ENCODE data around the gene CHTF18. TPM values are rescaled to one million over a fixed set of nuclear protein-coding genes. Genes with fewer than 3 reads are reported as not detected.

Gene CHTF18
- total and polyA plus RNA-seq, 9 of the 15 experiments (the other 6 are each of a cell fraction or from before 2014, with no cell fraction given) = 2.5 to 123 (median 17.0) TPM

DNA sequence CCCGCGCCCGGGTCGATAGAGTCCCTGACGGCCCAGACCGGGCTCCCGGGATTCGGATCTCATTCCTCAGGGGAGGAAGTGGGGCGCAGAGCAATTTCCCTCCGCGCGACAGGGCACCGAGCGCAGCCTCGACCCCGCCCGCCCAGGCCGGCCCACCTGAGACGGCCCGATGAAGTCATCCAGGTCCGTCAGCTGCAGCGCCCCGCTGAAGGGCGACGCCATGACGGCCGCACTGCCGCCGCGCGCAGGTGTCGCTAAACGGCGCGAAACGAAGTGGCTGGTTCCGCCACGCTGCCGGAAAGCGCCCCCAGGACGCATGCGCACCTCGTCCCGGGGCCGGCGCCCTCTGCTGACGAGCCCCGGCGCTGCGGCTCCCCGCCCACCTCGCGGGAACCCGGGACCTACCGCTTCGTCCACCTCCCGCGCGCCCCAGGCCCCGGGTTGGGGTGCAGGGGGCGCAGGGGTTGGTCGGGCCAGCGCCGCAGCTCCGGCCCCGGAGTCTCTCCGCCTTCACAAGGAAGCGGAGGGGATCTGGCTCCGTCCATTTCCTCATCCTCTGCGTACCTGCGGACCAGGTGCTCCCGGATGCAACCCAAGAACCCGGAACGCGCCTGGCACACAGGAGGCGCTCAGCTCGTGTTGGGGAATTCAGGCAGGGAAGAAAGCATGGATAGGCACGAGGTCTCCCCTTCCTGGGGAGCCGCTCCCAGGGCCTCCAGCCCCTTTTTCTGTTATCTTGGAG, 47.5 kb upstream of the CHTF18 start, which contains the start of gene CIAO3 (continued):
- TF ChIP-seq, protein P1, sequence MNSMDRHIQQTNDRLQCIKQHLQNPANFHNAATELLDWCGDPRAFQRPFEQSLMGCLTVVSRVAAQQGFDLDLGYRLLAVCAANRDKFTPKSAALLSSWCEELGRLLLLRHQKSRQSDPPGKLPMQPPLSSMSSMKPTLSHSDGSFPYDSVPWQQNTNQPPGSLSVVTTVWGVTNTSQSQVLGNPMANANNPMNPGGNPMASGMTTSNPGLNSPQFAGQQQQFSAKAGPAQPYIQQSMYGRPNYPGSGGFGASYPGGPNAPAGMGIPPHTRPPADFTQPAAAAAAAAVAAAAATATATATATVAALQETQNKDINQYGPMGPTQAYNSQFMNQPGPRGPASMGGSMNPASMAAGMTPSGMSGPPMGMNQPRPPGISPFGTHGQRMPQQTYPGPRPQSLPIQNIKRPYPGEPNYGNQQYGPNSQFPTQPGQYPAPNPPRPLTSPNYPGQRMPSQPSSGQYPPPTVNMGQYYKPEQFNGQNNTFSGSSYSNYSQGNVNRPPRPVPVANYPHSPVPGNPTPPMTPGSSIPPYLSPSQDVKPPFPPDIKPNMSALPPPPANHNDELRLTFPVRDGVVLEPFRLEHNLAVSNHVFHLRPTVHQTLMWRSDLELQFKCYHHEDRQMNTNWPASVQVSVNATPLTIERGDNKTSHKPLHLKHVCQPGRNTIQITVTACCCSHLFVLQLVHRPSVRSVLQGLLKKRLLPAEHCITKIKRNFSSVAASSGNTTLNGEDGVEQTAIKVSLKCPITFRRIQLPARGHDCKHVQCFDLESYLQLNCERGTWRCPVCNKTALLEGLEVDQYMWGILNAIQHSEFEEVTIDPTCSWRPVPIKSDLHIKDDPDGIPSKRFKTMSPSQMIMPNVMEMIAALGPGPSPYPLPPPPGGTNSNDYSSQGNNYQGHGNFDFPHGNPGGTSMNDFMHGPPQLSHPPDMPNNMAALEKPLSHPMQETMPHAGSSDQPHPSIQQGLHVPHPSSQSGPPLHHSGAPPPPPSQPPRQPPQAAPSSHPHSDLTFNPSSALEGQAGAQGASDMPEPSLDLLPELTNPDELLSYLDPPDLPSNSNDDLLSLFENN (IDR thresholded peaks at IDR 0.05; ENCODE audit: low read depth in 2 of 2, low read length in 2 of 2) = 0 out of 4 replicates have a peak, but pooled peaks of 1 of the 2 experiments have one; percentile 2
- TF ChIP-seq NR3C1 (CRISPR knock-in tag; IDR thresholded peaks at IDR 0.05) (no peak), ZNF785 (CRISPR knock-in tag; IDR thresholded peaks at IDR 0.05) (no peak), NFE2L1 (tag; IDR thresholded peaks at IDR 0.05; ENCODE audit: borderline replicate concordance, low read depth) (no peak), IRF2 (CRISPR knock-in tag; IDR thresholded peaks at IDR 0.05) (no peak), ZNF143 (CRISPR knock-in tag; IDR thresholded peaks at IDR 0.05) (peak; percentile 56), FOXK2 (conservative IDR thresholded peaks at IDR 0.05 in 1 of 2, IDR thresholded peaks at IDR 0.05 in 1 of 2; ENCODE audit: low read depth in 2 of 2) (no peak), ZNF695 (CRISPR knock-in tag; IDR thresholded peaks at IDR 0.05) (no peak), HDGF (IDR thresholded peaks at IDR 0.05) (no peak), U2AF2 (optimal IDR thresholded peaks at IDR 0.05; ENCODE audit: low read depth, low read length) (no peak), SIN3B (IDR thresholded peaks at IDR 0.05; ENCODE audit: low read depth) (peak; percentile 90)
- TF ChIP-seq, protein P2, sequence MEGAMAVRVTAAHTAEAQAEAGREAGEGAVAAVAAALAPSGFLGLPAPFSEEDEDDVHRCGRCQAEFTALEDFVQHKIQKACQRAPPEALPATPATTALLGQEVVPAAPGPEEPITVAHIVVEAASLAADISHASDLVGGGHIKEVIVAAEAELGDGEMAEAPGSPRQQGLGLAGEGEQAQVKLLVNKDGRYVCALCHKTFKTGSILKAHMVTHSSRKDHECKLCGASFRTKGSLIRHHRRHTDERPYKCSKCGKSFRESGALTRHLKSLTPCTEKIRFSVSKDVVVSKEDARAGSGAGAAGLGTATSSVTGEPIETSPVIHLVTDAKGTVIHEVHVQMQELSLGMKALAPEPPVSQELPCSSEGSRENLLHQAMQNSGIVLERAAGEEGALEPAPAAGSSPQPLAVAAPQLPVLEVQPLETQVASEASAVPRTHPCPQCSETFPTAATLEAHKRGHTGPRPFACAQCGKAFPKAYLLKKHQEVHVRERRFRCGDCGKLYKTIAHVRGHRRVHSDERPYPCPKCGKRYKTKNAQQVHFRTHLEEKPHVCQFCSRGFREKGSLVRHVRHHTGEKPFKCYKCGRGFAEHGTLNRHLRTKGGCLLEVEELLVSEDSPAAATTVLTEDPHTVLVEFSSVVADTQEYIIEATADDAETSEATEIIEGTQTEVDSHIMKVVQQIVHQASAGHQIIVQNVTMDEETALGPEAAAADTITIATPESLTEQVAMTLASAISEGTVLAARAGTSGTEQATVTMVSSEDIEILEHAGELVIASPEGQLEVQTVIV (CRISPR knock-in tag; IDR thresholded peaks at IDR 0.05; ENCODE audit: borderline replicate concordance) = peak; percentile 100
- TF ChIP-seq, protein P3, sequence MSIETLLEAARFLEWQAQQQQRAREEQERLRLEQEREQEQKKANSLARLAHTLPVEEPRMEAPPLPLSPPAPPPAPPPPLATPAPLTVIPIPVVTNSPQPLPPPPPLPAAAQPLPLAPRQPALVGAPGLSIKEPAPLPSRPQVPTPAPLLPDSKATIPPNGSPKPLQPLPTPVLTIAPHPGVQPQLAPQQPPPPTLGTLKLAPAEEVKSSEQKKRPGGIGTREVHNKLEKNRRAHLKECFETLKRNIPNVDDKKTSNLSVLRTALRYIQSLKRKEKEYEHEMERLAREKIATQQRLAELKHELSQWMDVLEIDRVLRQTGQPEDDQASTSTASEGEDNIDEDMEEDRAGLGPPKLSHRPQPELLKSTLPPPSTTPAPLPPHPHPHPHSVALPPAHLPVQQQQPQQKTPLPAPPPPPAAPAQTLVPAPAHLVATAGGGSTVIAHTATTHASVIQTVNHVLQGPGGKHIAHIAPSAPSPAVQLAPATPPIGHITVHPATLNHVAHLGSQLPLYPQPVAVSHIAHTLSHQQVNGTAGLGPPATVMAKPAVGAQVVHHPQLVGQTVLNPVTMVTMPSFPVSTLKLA (conservative IDR thresholded peaks at IDR 0.05) = peak; percentile 63 to 84
- TF ChIP-seq, protein P4, sequence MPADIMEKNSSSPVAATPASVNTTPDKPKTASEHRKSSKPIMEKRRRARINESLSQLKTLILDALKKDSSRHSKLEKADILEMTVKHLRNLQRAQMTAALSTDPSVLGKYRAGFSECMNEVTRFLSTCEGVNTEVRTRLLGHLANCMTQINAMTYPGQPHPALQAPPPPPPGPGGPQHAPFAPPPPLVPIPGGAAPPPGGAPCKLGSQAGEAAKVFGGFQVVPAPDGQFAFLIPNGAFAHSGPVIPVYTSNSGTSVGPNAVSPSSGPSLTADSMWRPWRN (IDR thresholded peaks at IDR 0.05; ENCODE audit: low read depth) = no peak
- TF ChIP-seq, protein P5, sequence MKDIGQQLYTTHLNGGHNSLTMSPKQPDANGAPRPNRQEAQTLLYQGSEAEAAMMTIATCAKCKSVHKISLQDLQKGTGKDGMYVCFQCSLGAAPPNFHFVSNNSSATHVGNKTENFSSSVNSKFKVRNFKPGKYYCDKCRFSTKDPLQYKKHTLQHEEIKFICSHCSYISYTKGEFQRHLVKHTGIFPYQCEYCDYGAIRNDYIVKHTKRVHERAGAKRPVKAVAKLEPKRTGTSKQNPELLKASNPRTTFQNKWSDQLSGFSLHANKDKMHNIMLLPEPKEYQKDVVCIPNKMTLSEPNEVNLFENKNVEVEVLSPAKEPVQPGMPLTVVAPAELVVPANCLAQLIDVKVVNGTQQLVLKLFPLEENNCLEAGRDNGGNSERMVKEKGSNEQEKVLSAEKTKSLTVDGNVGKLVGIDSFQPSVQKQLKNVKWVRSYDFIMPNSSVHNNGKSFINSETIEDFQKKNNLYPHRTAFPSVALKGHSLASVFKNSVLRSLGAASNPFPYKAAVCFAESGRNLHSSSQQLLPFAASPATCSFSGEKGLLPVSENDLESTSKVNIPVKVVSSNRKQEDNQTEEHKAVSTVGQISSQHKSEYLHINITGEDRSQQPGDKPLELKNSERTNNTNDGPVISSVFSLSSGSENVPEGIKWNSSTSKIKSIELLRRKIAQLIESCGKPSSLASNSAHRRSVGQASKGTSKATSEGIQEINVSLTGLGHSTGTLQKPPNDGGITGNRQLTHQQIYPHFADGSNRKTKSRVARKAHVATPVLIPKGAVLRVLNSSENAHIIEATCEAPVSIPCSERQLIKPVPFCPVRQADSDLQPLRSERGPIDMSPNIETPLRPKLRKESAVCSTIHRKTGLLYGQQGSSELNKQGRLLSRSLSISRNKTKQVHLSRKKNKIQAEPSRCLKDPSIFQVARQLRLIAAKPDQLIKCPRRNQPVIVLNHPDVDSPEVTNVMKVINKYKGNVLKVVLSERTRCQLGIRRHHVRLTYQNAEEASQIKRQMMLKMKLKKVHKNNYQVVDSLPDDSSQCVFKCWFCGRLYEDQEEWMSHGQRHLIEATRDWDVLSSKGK (CRISPR knock-in tag; IDR thresholded peaks at IDR 0.05) = no peak
